PC-9 (cell line): ENCODE measurements around the gene PRICKLE2. TPM values are rescaled to one million over a fixed set of nuclear protein-coding genes. Genes with fewer than 3 reads are reported as not detected.

Source experiments
- BruUV-seq: library from RNA; stranded (reverse); fragments of 400-500 nt; replicated peaks from 2 replicates; lab custom pipeline; 2021; lab: Mats Ljungman, UMichigan
- CTCF ChIA-PET: fragments of 300-600 bp; sonication (Branson Sonifier 250); formaldehyde crosslinking; loops from one replicate; lab custom pipeline; 2022; ENCODE audit warnings: antibody characterized with exemption; lab: Charles Lee
- POLR2A ChIA-PET: fragments of 300-600 bp; sonication (Branson Sonifier 250); formaldehyde crosslinking; loops from one replicate; lab custom pipeline; 2022; ENCODE audit warnings: antibody characterized with exemption; ENCODE audit not compliant: unreplicated experiment; lab: Charles Lee
- DNase-seq, 2 experiments: peaks; one replicate each; pipeline versions ENCODE4 v3.0.0 to v3.0.0-alpha.2; 2015 to 2022; ENCODE audit warnings: mixed read lengths in 1 of 2
- H2AFZ ChIP-seq: fragments of 200-600 bp; sonication (generic); 2 replicates; pipeline ENCODE4 v1.8.1; 2017; ENCODE audit warnings: antibody characterized with exemption
- H3F3A ChIP-seq: fragments of 200-600 bp; sonication (generic); 2 replicates; pipeline ENCODE4 v1.8.1; 2017; ENCODE audit warnings: antibody characterized with exemption, mild to moderate bottlenecking, low read depth; ENCODE audit not compliant: insufficient read depth
- H3K27ac ChIP-seq: fragments of 200-600 bp; sonication (generic); 2 replicates; pipeline ENCODE4 v1.6.1; 2016; ENCODE audit warnings: mixed run types
- H3K27me3 ChIP-seq: fragments of 200-600 bp; sonication (generic); 2 replicates; pipeline ENCODE4 v1.6.1; 2016; ENCODE audit warnings: low read depth, mixed run types; ENCODE audit not compliant: insufficient read depth
- H3K36me3 ChIP-seq: fragments of 200-600 bp; sonication (generic); 2 replicates; pipeline ENCODE4 v1.6.1; 2016; ENCODE audit warnings: low read depth, mixed run types
- H3K4me1 ChIP-seq: fragments of 200-600 bp; sonication (generic); replicated peaks from 2 replicates; pipeline ENCODE4 v1.6.1; 2016; ENCODE audit warnings: mixed run types; ENCODE audit not compliant: insufficient read depth
- H3K4me2 ChIP-seq: fragments of 200-600 bp; sonication (generic); 2 replicates; pipeline ENCODE4 v1.6.1; 2017; ENCODE audit warnings: mixed run types
- H3K4me3 ChIP-seq: fragments of 200-600 bp; sonication (generic); 2 replicates; pipeline ENCODE4 v1.6.1; 2016; ENCODE audit warnings: mixed run types
- H3K79me2 ChIP-seq: fragments of 200-600 bp; sonication (generic); 2 replicates; pipeline ENCODE4 v1.6.1; 2017; ENCODE audit warnings: low read depth, mixed run types
- H3K9me2 ChIP-seq: fragments of 200-600 bp; sonication (generic); 2 replicates; pipeline ENCODE4 v1.8.1; 2017; ENCODE audit warnings: mild to moderate bottlenecking; ENCODE audit not compliant: insufficient read depth
- H3K9me3 ChIP-seq: fragments of 200-600 bp; sonication (generic); 2 replicates; pipeline ENCODE4 v1.8.1; 2016; ENCODE audit warnings: low read depth; ENCODE audit not compliant: insufficient read depth
- H4K20me1 ChIP-seq: fragments of 200-600 bp; sonication (generic); 2 replicates; pipeline ENCODE4 v1.8.1; 2017; ENCODE audit not compliant: insufficient read depth
- EZH2 ChIP-seq: fragments of 200-600 bp; sonication (generic); IDR thresholded peaks from 2 replicates; pipeline ENCODE4 v1.8.0; 2017; ENCODE audit warnings: antibody characterized with exemption, low read depth
- intact Hi-C: fragments of 100-400 bp; cut with micrococcal nuclease; formaldehyde crosslinking; loops from one replicate; pipeline ENCODE4 v1.10.0; 2022; ENCODE audit not compliant: unreplicated experiment
- total RNA-seq: library from RNA; stranded (reverse); gene quantifications from 2 replicates; pipeline ENCODE4 v1.2.3, GENCODE V29; 2021
- TF ChIP-seq, protein P1 (sequence below): fragments of 200-600 bp; sonication (generic); conservative IDR thresholded peaks from 2 replicates; pipeline ENCODE4 v1.6.1; 2017; ENCODE audit warnings: mixed run types, antibody characterized with exemption, mild to moderate bottlenecking, moderate library complexity

PRICKLE2 gene
- total RNA-seq, 1 experiment from 2014 or later = 7.9 TPM

- intact Hi-C loops = no loop called here
These were observed 84.6 kb downstream of the PRICKLE2 start for GRCh38 chr3:64140651-64141050.

GRCh38 chr3:64138656-64139375 is 86.5 kb downstream of the PRICKLE2 start:
- no peaks in the 10 kb centered on the region for H3K9me2 ChIP-seq
- intact Hi-C loops = no loop called here
- ChIA-PET CTCF (no interaction called here), POLR2A (interaction anchor here (0.5 kb wide), 1 partner anchor 49 kb away, joined by 7 read pairs; no protein-coding TSS in a partner anchor)
- H3K4me1 ChIP-seq = no peaks in the 10 kb centered on the region; the same call in 1 of the 2 replicates
- no peaks in the 10 kb centered on the region for H3K27me3 ChIP-seq
- no peaks in the 10 kb centered on the region for H4K20me1 ChIP-seq
- TF ChIP-seq EZH2 = no peak
- TF ChIP-seq, protein P1, sequence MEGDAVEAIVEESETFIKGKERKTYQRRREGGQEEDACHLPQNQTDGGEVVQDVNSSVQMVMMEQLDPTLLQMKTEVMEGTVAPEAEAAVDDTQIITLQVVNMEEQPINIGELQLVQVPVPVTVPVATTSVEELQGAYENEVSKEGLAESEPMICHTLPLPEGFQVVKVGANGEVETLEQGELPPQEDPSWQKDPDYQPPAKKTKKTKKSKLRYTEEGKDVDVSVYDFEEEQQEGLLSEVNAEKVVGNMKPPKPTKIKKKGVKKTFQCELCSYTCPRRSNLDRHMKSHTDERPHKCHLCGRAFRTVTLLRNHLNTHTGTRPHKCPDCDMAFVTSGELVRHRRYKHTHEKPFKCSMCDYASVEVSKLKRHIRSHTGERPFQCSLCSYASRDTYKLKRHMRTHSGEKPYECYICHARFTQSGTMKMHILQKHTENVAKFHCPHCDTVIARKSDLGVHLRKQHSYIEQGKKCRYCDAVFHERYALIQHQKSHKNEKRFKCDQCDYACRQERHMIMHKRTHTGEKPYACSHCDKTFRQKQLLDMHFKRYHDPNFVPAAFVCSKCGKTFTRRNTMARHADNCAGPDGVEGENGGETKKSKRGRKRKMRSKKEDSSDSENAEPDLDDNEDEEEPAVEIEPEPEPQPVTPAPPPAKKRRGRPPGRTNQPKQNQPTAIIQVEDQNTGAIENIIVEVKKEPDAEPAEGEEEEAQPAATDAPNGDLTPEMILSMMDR = no peak
- H3F3A ChIP-seq = no peaks in the 10 kb centered on the region
- H3K27ac ChIP-seq = no peak overlapping the region
- H3K4me3 ChIP-seq = no peak overlapping the region
- no peak for DNase-seq
- BruUV-seq = no TSS peak
- H3K9me3 ChIP-seq = no peaks in the 10 kb centered on the region
- no peaks in the 10 kb centered on the region for H3K79me2 ChIP-seq
- no peak overlapping the region for H3K4me2 ChIP-seq
- H2AFZ ChIP-seq = no peak overlapping the region
- H3K36me3 ChIP-seq = no peaks in the 10 kb centered on the region

More at GRCh38 chr3:64140651-64141050, 84.6 kb downstream of the PRICKLE2 start:
- Histone ChIP-seq H3K27ac (no peak overlapping the region), H4K20me1 (no peaks in the 10 kb centered on the region), H3K36me3 (no peaks in the 10 kb centered on the region), H2AFZ (no peak overlapping the region), H3K4me3 (no peak overlapping the region), H3K79me2 (no peaks in the 10 kb centered on the region), H3K4me2 (no peak overlapping the region), H3K27me3 (no peaks in the 10 kb centered on the region), H3K9me3 (no peaks in the 10 kb centered on the region), H3K4me1 (no peaks in the 10 kb centered on the region; the same call in 1 of the 2 replicates), H3F3A (no peaks in the 10 kb centered on the region), H3K9me2 (no peaks in the 10 kb centered on the region)
- TF ChIP-seq, protein P1 = no peak
- no peak for TF ChIP-seq EZH2
- BruUV-seq = no TSS peak
- POLR2A ChIA-PET = no interaction called here
- CTCF ChIA-PET = no interaction called here
- DNase-seq = no peak

DNA sequence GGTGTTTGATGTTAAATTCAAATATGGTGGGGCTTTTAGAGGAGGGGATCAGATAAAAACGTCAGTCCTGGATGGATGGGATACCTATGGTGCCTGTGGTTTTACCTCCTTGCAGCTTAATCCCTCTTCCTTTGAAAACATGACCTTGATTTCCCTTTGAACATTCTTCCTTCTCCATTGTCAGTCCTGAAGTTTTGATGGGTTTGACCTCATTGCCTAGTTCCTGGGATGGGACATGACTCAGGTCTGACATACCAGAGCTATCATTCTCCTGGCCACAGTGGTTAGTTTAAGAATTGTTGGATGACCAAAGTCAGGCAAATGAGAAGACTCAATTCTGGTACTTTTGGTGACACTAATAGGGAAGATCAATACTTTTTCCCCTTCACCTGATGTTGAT is 87.2 kb downstream of the PRICKLE2 start:
- Histone ChIP-seq H3K9me2 (no peaks in the 10 kb centered on the region), H3K4me3 (no peak overlapping the region), H3K4me2 (no peak overlapping the region), H3K27ac (no peak overlapping the region), H3K27me3 (no peaks in the 10 kb centered on the region), H3K4me1 (no peaks in the 10 kb centered on the region), H3K36me3 (no peaks in the 10 kb centered on the region), H3F3A (no peaks in the 10 kb centered on the region), H2AFZ (no peak overlapping the region), H3K9me3 (no peaks in the 10 kb centered on the region), H4K20me1 (no peaks in the 10 kb centered on the region), H3K79me2 (no peaks in the 10 kb centered on the region)
- CTCF ChIA-PET = no interaction called here
- TF ChIP-seq, protein P1 = no peak
- no peak for TF ChIP-seq EZH2
- POLR2A ChIA-PET = interaction anchor here (0.5 kb wide), 1 partner anchor 50 kb away, joined by 7 read pairs; no protein-coding TSS in a partner anchor
- BruUV-seq = no TSS peak
- intact Hi-C loops = no loop called here
- no peak for DNase-seq
